NCI-H526 treated with DMSO at 0.1 percent for 48 hours (cell line): ENCODE measurements around the gene LCK.
A peak's percentile ranks its signal among the peaks of the same experiment; 100 is the strongest.
"Not testable (repeated sequence)": the region's sequence is repeated elsewhere in the genome, so short reads cannot be mapped to it uniquely, and the experiment has no call there.

Source experiments
- DNase-seq: peaks from one replicate; lab custom pipeline; 2025; lab: John Stamatoyannopoulos, UW

The LCK gene

GRCh38 chr1:32239790-32240139, 11.3 kb upstream of the LCK start:
- no peak for DNase-seq

- peak; percentile 52 for DNase-seq
These were observed 10.7 kb upstream of the LCK start for GRCh38 chr1:32240140-32240951.

- peak; percentile 62 for DNase-seq
These were observed 9.9 kb upstream of the LCK start for GRCh38 chr1:32241001-32241763.

GRCh38 chr1:32242341-32242851, 8.7 kb upstream of the LCK start:
- DNase-seq, result no peak

GRCh38 chr1:32246888-32247273, 4.2 kb upstream of the LCK start, which contains the start of gene FAM167B:
Gene FAM167B, plus strand, starts transcription at chr1:32247222. Its CDS starts 200 bp downstream, at chr1:32247422.
- DNase-seq, result no peak

- no peak for DNase-seq
These were observed 3.6 kb upstream of the LCK start for GRCh38 chr1:32247452-32247851.

GRCh38 chr1:32247983-32248889, 2.8 kb upstream of the LCK start:
- DNase-seq, result peak; percentile 73

GRCh38 chr1:32249831-32250525, 1.1 kb upstream of the LCK start:
- no peak for DNase-seq

- DNase-seq, result no peak
These were observed 4.3 kb downstream of the LCK start for GRCh38 chr1:32255072-32256071.

- DNase-seq, result no peak
These were observed 5.6 kb downstream of the LCK start for GRCh38 chr1:32256473-32257226.

- no peak for DNase-seq
These were observed 6.1 kb downstream of the LCK start for GRCh38 chr1:32257227-32257508.

GRCh38 chr1:32263236-32263593, 12.2 kb downstream of the LCK start:
- DNase-seq, result not testable (repeated sequence)

GRCh38 chr1:32263744-32264143, 12.7 kb downstream of the LCK start:
- DNase-seq, result no peak

- no peak for DNase-seq
These were observed 14.8 kb downstream of the LCK start for GRCh38 chr1:32265846-32266245.

GRCh38 chr1:32266921-32267591, 16.0 kb downstream of the LCK start:
- no peak for DNase-seq

GRCh38 chr1:32269744-32270143, 18.7 kb downstream of the LCK start:
- DNase-seq, result no peak

- no peak for DNase-seq
These were observed 21.7 kb downstream of the LCK start for GRCh38 chr1:32272557-32273390.
